HG03196 (cell line): ENCODE results near the gene PNPT1.
"Not testable (repeated sequence)": the region's sequence is repeated elsewhere in the genome, so short reads cannot be mapped to it uniquely, and the experiment has no call there.

Experiments
- ATAC-seq: cut with Tn5 transposase; IDR thresholded peaks from one replicate; pipeline ENCODE4 v1.9.1; 2021; ENCODE audit not compliant: unreplicated experiment

The PNPT1 gene

DNA sequence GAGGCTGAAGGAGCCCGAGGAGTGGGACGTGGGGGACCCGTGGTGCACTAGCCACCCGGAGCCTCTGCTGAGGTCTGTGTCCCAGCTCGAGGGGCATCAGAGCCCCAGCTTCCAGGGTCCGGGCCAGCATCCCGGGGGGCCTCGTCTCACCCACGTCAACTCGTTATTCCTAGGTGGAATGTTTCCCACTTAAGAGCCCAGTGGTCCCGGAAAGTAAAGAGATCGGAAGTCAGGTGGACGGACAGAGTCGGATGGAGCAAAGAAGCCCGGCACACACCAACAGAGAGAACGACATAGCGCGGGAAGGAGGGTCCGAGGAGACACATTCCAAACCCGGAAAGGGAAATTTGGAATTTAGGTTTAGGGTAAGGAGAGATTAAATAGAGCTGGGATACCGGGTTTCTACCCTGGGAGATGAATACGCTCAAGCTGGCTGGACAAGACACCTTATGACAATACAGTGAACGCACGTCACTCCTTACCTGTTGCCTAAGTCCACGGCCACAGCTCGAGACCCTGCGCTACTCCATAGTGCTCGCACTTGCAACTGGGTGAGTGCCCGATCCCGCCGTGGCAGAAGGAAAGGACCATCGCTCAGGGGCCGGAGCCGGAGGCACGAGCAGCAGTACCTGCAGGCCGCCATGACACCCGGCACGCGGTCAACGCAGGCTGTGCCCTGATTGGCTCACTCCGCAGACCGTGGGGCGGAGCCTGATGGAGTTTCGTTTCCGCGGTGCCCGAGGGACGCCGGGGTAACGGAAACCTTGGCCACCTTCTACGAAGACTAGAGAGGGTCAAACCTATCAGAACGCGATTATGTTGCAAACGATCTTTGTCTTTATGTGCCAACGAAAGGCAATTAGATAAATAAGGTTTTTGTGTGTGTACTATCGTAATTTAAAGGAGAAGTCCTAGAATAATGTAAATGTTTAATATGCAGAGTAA, at the start of gene PNPT1:
Gene PNPT1 (minus strand): TSS at position 664 of the 945 bp plus-strand sequence. CDS start 21 bp downstream, at position 643.
- ATAC-seq, result peak; percentile 100

DNA sequence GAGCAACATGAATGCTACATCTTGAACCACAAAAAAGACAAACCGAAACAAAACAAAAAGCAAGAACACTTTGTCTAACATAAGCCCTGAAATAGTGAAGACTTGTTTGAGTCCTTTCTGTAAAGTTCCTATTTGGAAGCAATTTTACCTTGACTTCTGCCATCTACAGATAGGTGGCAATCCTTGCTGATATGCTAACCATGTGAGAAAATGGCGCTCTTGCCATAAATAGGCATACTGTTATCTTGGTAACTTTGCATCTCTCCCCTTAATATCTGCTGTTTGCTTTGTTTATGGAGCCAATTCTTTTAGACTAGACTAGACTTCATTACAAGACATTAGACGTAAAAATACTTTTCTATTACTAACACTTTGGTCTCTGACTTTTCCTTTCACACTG, 49.4 kb upstream of the PNPT1 start:
- ATAC-seq, result no peak

DNA sequence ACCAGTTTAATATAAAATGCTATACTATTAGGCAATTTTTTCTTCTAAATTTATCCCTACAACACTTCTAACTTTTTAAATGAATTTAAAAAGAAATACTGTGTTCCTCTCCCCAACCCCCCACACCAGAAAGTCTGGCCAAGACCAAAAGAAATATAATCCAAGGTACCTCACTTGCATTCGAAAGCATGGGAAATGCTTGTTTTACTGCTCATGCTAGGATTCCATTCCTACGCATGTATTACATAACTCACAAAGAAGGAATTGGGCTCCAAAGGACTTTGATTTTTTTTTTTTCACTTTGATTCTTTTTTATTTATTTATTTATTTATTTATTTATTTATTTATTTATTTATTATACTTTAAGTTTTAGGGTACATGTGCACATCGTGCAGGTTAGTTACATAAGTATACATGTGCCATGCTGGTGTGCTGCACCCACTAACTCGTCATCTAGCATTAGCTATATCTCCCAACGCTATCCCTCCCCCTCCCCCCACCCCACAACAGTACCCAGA, 42.4 kb upstream of the PNPT1 start:
- ATAC-seq, result not testable (repeated sequence)

DNA sequence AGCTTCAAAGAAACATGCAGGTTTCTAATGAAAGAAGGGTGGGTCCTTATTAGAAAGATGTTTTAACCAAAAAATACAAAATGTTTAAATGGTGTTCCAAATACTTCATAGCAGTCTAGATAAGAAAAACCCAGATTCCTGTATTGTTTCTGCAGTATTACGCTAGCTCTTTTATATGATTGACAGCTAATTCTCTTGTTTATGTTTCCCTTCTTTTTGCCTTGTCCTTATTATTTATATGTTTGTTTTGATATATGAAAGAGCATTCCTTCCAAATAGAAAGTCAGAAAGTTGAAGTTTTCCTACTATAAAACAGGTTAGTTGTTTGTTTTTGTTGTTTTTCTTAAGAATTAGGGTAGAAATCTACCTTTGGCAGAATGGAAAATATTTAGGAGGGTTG, 41.1 kb upstream of the PNPT1 start:
- ATAC-seq, result no peak

DNA sequence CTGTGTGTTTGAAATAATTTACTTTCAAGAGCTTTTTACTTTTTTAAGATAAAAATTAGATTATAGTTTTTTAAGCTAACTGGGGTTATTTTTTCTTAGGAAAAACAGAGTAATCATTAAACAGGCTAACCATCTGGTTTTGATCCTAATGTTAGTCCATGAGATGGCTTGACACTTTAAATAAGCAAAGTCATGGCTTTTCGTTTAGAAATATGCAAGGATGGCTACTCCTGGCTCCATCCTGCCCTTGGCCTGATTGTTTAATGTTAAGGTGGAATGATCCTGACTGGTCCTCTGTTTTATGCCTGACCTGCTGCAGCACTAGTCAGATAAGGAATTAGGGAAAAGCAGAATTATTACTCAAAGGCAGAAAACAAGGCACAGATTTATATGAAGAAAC, 39.7 kb upstream of the PNPT1 start:
- ATAC-seq, result no peak

DNA sequence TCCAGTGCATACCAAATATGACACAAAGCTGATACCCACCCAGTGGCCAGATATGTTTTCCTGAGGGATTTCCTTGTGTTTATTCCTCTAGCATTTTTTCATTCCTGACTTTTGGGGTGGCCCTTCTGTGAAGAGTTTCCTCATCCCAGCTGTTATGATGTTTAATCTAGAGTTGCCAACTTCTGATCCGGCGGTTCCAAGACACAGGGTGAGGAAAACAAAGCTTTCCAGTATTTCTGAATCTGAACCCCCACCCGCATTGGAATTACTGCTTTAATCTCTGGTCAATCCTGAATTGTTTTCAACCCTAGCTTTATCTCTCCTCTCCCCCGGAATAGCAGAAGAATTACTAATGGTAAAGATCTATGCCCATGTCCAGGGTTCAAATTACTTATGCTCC, 39.2 kb upstream of the PNPT1 start:
- ATAC-seq, result no peak

DNA sequence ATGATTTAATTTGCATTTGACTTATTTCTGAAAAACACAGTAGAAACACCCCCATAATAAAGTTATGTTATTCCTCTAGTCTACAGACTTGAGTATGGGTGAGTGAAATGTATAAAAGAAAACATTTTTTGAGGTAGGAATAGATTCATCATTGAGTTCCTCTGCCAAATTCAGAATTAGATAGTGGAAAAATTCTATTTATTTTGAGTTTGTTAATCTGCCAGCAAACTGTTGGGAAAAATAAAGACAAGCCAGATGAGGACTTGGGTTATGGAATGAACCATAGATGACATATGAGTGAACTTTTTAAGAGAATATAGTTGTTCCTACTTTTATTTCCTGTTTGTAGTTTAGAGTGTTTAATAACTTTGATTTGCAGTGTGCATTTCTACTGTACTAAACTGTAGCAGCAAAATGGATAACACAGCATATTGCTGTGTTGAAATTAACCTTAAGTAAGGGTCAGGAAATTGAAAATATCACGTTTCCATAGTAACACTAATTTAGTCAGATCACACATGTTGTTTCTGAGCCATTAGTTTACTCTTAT, 35.6 kb upstream of the PNPT1 start:
- ATAC-seq, result no peak

DNA sequence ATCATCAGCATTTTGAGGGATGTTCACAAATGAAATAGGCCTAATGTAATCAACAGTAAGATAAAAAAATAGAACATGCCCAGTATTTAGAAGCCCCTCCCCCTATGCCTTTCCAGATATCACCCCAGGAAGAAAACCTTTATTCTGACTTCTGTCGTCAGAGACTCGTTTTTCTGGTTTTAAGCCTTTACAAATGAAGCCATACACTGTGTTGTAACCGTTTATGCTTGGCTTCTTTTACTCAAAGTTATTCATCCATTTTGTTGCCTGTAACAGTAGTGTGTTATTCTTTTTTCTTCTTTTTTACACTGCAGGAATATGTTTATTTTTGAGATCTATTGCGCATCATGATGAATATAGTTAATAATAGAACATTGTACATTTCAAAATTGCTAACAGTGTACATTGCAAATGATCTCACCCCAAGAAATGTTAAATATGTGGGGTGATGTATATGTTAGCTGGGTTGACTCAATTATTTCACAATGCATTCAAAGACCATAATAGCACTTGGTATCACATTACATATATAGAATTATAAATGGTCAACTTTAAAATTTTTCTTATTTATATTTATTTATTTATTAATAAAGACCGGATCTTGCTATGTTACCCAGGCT, 28.1 kb upstream of the PNPT1 start:
- ATAC-seq, result no peak

DNA sequence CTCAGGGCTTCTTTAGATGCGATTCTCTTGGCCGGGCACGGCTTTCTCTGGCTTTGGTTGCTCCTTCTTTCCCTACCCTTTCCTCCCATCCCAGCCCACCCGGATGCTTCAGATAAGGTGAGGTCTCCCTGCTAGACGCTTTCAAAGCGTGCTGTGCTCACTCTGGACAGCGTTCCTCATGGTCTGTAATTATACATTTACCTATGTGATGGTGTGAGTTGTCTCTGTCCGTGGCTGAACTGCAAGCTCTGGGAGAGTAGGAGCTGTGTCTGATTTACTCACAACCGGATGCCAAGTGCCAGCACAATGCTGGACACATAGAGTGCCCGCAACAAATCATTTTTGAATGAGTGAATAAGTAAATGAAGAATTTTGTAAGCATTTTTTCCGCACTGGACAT, 26.8 kb upstream of the PNPT1 start:
- no peak for ATAC-seq

DNA sequence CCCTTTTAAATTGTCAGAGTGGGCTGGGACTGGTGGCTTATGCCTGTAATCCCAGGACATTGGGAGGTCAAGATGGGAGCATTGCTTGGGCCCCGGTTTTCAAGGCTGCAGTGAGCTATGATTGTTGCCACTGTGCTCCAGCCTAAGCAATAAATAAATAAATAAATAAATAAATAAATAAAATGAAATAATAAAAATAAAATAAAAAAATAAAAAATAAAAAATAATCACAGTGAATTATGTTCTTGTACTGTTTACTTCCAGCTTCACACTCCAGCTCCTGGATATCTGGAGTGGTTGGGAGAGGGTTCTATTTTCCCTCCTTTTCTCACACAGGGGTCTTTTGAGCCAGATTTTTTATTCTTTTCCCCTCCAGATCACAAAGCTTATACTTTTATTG, 26.2 kb upstream of the PNPT1 start:
- no peak for ATAC-seq

DNA sequence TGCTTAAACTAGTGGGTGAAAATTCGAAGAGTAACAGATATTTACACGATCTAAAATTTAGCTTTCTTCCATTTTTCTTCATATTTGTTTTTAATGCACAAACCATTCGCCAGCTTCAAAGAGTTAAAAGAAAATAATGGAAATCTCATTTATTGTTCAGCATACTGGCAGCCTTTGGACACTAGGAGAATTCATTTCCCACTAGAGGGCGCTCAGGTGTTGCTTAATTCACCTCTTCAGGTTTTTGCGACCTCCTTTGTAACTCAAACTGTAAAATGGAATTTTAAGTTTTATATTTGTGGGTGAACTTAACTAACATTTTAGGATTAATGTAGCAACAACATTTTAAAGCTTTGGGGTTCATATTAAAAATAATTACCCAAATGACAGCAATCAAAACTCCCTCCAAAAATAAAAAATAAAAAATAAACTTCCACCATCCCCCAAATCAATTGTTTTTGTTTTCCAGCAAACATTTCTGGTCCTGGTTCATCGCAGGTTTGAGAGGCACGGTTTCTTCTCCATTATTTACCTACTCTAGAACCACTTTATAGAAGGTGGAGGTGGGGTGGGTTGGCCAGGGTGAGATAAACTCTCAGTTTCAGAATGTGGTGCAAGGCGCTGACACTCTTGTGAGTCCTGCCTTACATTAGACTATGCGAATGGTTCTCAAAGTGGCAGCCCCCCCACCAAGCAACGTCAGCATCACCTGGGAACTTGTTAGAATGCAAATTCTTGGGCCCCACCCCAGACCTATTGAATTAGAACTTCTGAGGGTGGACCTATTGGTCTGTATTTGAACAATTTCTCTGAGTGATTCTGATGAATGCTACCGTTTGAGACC, 24.7 kb upstream of the PNPT1 start:
- peak; percentile 65 for ATAC-seq

DNA sequence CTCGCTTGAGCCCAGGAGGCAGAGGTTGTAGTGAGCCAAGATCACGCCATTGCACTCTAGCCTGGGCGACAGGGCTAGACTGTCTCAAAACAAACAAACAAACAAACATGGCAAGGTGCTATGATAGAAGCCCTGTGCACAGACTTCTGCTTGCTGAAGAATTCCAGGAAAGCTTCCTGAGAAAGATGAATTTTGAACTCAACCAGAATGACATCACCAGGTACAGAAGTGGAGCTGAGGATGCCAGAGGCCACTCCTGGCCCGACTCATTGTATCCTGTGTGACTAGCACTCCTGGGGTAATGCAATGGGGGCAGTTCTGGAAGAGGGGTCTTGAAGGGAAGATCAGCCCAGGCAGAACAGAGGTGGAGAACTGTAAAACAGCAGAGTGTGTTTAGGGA, 22.0 kb upstream of the PNPT1 start:
- no peak for ATAC-seq

DNA sequence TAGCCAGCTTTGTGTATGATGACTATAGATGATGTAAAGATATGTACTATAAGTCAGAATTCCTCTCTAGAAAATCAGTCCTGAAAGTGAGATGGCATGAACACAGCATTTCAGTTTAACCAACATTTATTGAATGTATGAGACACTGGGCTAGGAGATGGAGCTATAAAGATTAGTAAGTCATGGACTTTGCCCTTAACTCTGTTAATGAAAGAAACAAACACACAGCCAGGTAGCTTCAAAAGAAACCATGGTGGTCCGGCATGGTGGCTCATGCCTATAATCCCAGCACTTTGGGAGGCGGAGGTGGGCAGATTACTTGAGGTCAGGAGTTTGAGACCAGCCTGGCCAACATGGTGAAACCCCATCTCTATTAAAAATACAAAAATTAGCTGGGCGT, 21.5 kb upstream of the PNPT1 start:
- not testable (repeated sequence) for ATAC-seq

DNA sequence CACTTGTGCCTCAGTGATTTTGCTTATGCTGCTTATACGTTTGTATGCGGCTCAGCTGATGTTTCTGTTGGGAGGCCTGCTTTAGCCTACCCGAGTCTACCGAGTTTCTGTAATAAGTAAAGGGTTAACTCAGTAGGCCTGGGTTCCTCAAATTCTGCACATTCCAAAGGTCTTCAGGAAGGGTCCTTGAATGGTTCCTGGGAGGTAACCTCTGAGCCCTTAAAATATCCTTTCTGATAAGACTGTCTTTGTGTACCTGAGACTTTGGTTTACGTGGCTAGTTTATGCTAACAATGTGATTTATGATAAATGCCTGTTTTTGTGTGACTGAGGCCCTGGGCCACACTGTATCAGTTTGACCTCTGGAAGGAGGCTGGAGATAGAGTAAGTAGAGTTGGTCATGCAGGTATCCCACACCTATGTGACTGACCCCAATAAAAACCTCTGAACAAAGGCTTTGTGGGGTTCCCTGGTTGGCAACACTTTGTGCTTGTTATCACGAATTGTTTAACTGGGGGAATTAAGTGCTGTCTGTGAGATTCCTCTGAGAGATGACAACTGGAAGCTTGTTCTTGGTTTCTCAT, 18.9 kb upstream of the PNPT1 start:
- no peak for ATAC-seq

DNA sequence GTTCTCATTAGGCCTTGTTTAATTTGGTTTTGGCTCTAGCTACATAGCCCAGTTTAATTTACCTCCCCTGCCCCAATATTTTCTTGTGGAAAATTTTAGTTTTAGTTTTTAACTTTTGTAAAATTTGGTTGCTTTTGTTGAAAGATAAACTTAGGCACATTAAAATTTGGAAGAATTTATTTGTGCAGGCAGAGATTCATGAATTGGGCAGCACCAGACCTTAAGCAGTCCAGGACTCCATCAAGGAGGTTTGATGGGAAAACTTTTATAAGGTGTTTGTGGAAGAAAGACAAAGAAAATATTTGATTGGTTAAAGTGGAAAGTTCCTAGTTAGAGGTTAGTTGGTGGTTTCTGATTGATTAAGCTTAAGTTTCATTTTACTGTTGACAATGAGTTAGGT, 16.4 kb upstream of the PNPT1 start:
- ATAC-seq, result no peak

DNA sequence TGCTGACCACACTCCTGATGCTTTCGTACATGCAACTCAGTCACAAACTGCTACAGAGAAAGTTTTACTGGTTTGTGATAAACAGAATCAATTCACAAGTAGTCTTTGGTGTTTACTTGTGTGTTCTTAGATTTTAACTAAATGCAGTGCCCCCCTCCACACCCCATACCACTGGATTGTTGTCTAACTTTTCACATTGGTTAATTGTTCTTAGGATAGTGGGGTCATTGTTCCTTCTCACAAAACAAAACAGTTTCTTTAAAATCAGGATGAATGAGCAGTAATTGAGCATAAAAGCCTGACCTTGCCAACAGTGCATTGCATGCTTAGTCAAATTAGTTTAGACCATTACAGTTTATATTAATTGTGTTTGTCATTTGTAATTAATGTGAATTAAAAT, 14.1 kb upstream of the PNPT1 start:
- ATAC-seq, result no peak

DNA sequence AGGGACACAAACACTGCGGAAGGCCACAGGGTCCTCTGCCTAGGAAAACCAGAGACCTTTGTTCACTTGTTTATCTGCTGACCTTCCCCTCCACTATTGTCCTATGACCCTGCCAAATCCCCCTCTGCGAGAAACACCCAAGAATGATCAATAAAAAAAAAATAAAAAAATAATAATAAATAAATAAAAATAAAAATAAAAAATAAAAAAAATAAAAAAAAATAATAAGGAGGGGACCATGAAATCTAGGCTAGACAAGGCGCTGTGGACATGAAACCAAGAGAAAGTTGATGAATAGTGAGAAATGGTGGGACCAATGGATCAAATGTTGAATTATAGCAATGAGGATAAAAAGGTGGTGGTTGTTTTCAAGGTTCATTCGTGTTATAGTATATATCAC, 12.6 kb upstream of the PNPT1 start:
- ATAC-seq, result not testable (repeated sequence)

DNA sequence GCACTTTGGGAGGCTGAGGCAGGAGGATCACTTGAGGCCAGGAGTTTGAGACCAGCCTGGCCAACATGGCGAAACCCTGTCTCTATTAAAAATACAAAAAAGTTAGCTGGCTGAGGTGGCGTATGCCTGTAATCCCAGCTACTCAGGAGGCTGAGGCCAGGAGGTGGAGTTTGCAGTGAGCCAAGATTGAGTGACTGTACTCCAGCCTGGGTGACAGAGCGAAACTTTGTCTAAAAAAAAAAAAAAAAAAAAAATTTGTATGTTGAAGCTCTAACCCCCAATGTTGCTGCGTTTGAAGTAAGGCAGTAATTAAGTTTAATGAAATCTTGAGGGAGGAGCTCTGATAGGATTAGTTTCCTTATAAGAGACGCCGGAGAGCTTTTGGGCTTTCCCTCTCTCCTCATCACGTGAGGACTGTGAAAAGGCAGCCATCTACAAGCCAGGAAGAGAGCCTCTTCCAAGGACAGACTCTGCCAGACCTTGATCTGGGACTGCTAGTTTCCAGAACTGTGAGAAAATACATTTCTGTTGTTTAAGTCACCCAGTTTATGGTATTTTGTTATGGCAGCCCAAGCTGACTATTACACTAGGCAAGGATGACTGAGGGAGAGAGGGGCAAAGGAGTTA, 11.5 kb upstream of the PNPT1 start:
- ATAC-seq, result no peak

DNA sequence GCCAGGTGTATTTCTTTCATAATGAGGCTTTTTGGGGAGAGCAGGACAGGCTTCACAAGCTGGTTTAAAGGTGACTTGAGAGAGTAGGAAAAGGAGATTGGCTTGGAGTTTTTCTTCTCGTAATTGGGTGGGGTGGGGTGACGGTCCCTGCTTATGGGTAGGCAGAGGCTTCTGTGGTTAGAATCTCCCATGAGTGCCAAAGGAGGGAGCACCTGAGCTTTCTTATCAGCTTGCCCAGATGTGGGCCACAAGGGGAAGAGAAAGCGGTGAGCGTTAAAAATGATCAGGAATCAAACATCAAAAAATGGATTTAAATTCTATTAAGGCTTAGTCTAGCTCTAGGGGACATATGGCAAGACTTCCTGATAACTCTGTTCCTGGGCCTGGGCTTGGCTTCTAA, 9.7 kb upstream of the PNPT1 start:
- ATAC-seq, result no peak

DNA sequence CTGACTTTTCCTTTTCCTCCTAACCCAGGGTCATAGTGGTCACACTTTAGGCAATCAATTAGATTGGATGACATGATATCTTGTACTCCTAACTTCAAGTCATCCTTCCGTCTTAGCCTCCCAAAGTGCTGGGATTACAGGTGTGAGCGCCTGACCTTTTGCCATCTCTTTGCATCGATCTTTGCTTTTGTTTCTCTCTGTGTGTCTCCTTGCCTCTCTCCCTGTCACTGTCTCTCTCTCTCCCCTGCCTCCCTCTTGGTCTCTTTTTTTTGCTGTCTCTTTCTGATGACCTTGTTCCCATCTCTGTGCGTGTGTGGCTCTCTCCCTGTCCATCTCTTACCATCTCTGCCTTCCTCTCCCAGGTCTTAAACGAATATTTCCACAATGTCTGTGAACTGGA, 904 bp downstream of the PNPT1 start:
- ATAC-seq, result not testable (repeated sequence)
